Measurements from ENCODE around the gene OR6C6.

DNA sequence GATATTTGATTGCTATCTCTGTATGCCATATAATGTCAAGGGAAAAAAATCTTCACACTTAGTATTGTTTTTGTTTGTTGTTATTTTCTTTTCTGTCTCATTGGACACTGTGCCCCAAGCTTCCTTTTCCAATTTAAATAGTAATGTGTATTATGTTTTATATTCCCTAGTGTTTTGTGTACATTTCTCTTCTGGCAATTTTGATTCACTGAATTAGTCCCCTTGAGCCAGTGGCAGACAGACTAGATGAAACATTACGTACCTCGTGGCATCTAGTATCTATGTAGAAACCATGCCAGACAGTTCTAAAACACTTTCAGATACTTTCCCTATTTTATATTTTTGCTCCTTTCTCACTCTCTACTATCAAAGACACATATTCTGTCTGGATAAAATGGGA lies 17.7 kb upstream of the OR6C6 start, which contains the start of gene OR6C1:
- TF ChIP-seq, protein P1, sequence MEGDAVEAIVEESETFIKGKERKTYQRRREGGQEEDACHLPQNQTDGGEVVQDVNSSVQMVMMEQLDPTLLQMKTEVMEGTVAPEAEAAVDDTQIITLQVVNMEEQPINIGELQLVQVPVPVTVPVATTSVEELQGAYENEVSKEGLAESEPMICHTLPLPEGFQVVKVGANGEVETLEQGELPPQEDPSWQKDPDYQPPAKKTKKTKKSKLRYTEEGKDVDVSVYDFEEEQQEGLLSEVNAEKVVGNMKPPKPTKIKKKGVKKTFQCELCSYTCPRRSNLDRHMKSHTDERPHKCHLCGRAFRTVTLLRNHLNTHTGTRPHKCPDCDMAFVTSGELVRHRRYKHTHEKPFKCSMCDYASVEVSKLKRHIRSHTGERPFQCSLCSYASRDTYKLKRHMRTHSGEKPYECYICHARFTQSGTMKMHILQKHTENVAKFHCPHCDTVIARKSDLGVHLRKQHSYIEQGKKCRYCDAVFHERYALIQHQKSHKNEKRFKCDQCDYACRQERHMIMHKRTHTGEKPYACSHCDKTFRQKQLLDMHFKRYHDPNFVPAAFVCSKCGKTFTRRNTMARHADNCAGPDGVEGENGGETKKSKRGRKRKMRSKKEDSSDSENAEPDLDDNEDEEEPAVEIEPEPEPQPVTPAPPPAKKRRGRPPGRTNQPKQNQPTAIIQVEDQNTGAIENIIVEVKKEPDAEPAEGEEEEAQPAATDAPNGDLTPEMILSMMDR (tag by site-specific recombination; IDR thresholded peaks at IDR 0.05), result no peak
- no peak for TF ChIP-seq ZNF416 (tag by site-specific recombination; IDR thresholded peaks at IDR 0.05)
- TF ChIP-seq, protein P2, sequence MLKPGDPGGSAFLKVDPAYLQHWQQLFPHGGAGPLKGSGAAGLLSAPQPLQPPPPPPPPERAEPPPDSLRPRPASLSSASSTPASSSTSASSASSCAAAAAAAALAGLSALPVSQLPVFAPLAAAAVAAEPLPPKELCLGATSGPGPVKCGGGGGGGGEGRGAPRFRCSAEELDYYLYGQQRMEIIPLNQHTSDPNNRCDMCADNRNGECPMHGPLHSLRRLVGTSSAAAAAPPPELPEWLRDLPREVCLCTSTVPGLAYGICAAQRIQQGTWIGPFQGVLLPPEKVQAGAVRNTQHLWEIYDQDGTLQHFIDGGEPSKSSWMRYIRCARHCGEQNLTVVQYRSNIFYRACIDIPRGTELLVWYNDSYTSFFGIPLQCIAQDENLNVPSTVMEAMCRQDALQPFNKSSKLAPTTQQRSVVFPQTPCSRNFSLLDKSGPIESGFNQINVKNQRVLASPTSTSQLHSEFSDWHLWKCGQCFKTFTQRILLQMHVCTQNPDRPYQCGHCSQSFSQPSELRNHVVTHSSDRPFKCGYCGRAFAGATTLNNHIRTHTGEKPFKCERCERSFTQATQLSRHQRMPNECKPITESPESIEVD (tag by site-specific recombination; IDR thresholded peaks at IDR 0.05), result no peak
- TF ChIP-seq, protein P3, sequence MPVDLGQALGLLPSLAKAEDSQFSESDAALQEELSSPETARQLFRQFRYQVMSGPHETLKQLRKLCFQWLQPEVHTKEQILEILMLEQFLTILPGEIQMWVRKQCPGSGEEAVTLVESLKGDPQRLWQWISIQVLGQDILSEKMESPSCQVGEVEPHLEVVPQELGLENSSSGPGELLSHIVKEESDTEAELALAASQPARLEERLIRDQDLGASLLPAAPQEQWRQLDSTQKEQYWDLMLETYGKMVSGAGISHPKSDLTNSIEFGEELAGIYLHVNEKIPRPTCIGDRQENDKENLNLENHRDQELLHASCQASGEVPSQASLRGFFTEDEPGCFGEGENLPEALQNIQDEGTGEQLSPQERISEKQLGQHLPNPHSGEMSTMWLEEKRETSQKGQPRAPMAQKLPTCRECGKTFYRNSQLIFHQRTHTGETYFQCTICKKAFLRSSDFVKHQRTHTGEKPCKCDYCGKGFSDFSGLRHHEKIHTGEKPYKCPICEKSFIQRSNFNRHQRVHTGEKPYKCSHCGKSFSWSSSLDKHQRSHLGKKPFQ (tag by site-specific recombination; IDR thresholded peaks at IDR 0.05), result no peak
- TF ChIP-seq ZNF114 (tag by site-specific recombination; IDR thresholded peaks at IDR 0.05), result no peak

Measured in HEK293 (cell line).